K562 (cell line): ENCODE results near the gene GNA15. TPM values are rescaled to one million over a fixed set of nuclear protein-coding genes. Genes with fewer than 3 reads are reported as not detected.

Experiments
- CBX1 ChIP-seq: sonication (generic); IDR thresholded peaks from 2 replicates; pipeline ENCODE4 v1.6.1; 2016; ENCODE audit warnings: antibody characterized with exemption, low read depth, mild to moderate bottlenecking
- MAFG ChIP-seq: fragments of 450-650 bp; conservative IDR thresholded peaks from 2 replicates; pipeline ENCODE4 v1.6.1; 2016; ENCODE audit warnings: missing genetic modification characterization, missing compliant biosample characterization
- MCM5 ChIP-seq: fragments of 450-650 bp; IDR thresholded peaks from 2 replicates; pipeline ENCODE4 v1.6.1; 2016; ENCODE audit warnings: low read depth
- NR2C2 ChIP-seq, 2 experiments: fragments of 200-800 bp in 1 of 2; sonication (Bioruptor generic) in 1 of 2; sonication (generic) in 1 of 2; formaldehyde crosslinking in 1 of 2; IDR thresholded peaks; 2 replicates each; pipeline versions ENCODE4 v1.6.1 to v1.8.0; 2016 to 2022; ENCODE audit warnings: mild to moderate bottlenecking in 1 of 2, missing compliant biosample characterization in 1 of 2, missing genetic modification characterization in 1 of 2, missing genetic modification reagents in 1 of 2
- PHF8 ChIP-seq: fragments of 200-600 bp; sonication (generic); IDR thresholded peaks from 2 replicates; pipeline ENCODE4 v1.6.1; 2012; ENCODE audit warnings: mixed run types, mild to moderate bottlenecking, inconsistent platforms, low read length, moderate library complexity, borderline replicate concordance
- POLR2AphosphoS5 ChIP-seq: IDR thresholded peaks from 2 replicates; pipeline ENCODE4 v1.6.1; 2011; ENCODE audit warnings: mild to moderate bottlenecking, low read depth, low read length, moderate library complexity; ENCODE audit not compliant: control insufficient read depth, insufficient read depth
- PRPF4 ChIP-seq: fragments of 200-400 bp; formaldehyde crosslinking; IDR thresholded peaks from one replicate; pipeline ENCODE4 v1.6.1; 2017; ENCODE audit warnings: low read length, low read depth, mild to moderate bottlenecking; ENCODE audit not compliant: insufficient read depth, poor library complexity, severe bottlenecking
- RUNX1 ChIP-seq: sonication (generic); IDR thresholded peaks from 2 replicates; pipeline ENCODE4 v1.6.1; 2016; ENCODE audit warnings: antibody characterized with exemption, low read depth
- SIX5 ChIP-seq, 2 experiments: IDR thresholded peaks; 2 replicates each; pipeline ENCODE4 v1.6.1; 2011; ENCODE audit warnings: low read length in 2 of 2, borderline replicate concordance in 1 of 2, low read depth in 1 of 2, mild to moderate bottlenecking in 1 of 2, moderate library complexity in 1 of 2; ENCODE audit not compliant: insufficient read depth in 1 of 2
- SLC30A9 ChIP-seq: fragments of 250-450 bp; sonication (Bioruptor Pico); IDR thresholded peaks from 2 replicates; pipeline ENCODE4 v1.8.0; 2022; ENCODE audit warnings: mild to moderate bottlenecking, moderate library complexity
- SMAD3 ChIP-seq: fragments of 450-650 bp; formaldehyde crosslinking; conservative IDR thresholded peaks from 2 replicates; pipeline ENCODE4 v1.4.0; 2020; ENCODE audit warnings: mild to moderate bottlenecking
- SP2 ChIP-seq: IDR thresholded peaks from 2 replicates; pipeline ENCODE4 v1.6.1; 2011; ENCODE audit warnings: mild to moderate bottlenecking, low read depth, low read length, moderate library complexity; ENCODE audit not compliant: poor library complexity, severe bottlenecking; ENCODE audit errors: extremely low read depth
- ZC3H8 ChIP-seq: fragments of 450-650 bp; IDR thresholded peaks from 2 replicates; pipeline ENCODE4 v1.6.1; 2017
- ZNF707 ChIP-seq: fragments of 250-450 bp; sonication (Bioruptor Pico); conservative IDR thresholded peaks from 2 replicates; pipeline ENCODE4 v1.8.0; 2022; ENCODE audit warnings: inconsistent platforms, mild to moderate bottlenecking, moderate library complexity
- polyA plus RNA-seq, 8 experiments: library from polyadenylated mRNA; depleted of rRNA in 4 of 8; stranded (reverse) in 5 of 8; unstranded in 3 of 8; fragments of >200 nt; fragmentation: Nextera tagmentation in 2 of 8; fragmentation: Illumina TruSeq in 1 of 8; extraction: Ambion mirVana in 2 of 8; extraction: Trizol in 1 of 8; gene quantifications; 2 replicates each; pipeline versions ENCODE4 v1.2.1 to v1.2.3, GENCODE V29; 2011 to 2014; ENCODE audit warnings: inconsistent platforms in 1 of 8, missing spikeins in 1 of 8
- total RNA-seq, 7 experiments: library from RNA; depleted of rRNA in 6 of 7; stranded (reverse); fragments of >200 nt in 6 of 7; fragmentation: Illumina TruSeq in 2 of 7; extraction: Trizol in 2 of 7; gene quantifications; 2 replicates each; pipeline versions ENCODE4 v1.2.1 to v1.2.3, GENCODE V29; 2011 to 2021; ENCODE audit warnings: low replicate concordance in 1 of 7
- TF ChIP-seq, protein P1 (sequence below): sonication (generic); formaldehyde crosslinking; IDR thresholded peaks from 2 replicates; pipeline ENCODE4 v1.9.0; 2022; ENCODE audit warnings: mild to moderate bottlenecking, missing genetic modification reagents
- TF ChIP-seq, protein P2 (sequence below): fragments of 250-450 bp; sonication (Bioruptor Pico); IDR thresholded peaks from 2 replicates; pipeline ENCODE4 v1.8.0; 2021; ENCODE audit warnings: moderate library complexity, mild to moderate bottlenecking, inconsistent platforms
- TF ChIP-seq, protein P3 (sequence below): fragments of 450-650 bp; formaldehyde crosslinking; IDR thresholded peaks from 2 replicates; pipeline ENCODE4 v1.4.0; 2022; ENCODE audit warnings: missing genetic modification characterization
- TF ChIP-seq, protein P4 (sequence below), 2 experiments: fragments of 450-650 bp; conservative IDR thresholded peaks; 2 replicates each; pipeline ENCODE4 v1.6.1; 2017; ENCODE audit warnings: mild to moderate bottlenecking in 2 of 2, moderate library complexity in 2 of 2

GNA15 gene
- total and polyA plus RNA-seq, 9 of the 15 experiments (the other 6 are each of a cell fraction or from before 2014, with no cell fraction given) = 0.03 to 0.24 (median 0.11) TPM; not detected in 1

DNA sequence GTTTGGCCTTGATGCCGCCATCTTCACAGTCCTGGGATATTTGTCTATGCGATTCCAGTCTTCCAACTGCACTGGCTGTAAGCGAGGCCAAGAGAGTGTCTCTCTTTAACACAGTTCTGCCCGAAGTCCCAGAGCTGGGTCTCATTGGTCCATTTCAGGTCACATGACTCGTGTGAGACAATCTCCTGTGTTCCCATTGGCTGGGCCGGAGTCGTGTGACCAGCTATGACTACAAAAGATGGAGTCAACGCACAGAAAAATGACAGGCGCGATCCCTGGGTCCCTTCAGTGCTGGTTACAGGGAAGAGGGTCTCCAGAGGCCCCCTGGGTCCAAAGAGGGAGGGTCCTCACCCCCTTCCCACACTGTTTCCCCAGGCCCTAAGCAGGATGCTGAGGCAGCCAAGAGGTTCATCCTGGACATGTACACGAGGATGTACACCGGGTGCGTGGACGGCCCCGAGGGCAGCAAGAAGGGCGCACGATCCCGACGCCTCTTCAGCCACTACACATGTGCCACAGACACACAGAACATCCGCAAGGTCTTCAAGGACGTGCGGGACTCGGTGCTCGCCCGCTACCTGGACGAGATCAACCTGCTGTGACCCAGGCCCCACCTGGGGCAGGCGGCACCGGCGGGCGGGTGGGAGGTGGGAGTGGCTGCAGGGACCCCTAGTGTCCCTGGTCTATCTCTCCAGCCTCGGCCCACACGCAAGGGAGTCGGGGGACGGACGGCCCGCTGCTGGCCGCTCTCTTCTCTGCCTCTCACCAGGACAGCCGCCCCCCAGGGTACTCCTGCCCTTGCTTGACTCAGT is 26.8 kb downstream of the GNA15 start (continued):
- TF ChIP-seq MCM5 (no peak), SP2 (no peak), PHF8 (no peak), MAFG (tag) (no peak), RUNX1 (no peak), CBX1 (peak; percentile 24; the same call in 1 of the 2 replicates), NR2C2 (CRISPR knock-in tag; IDR thresholded peaks at IDR 0.05) (no peak), NR2C2 (tag; IDR thresholded peaks at IDR 0.05) (no peak), SMAD3 (CRISPR knock-in tag) (no peak), POLR2AphosphoS5 (no peak), ZC3H8 (no peak), PRPF4 (no peak), ZNF707 (no peak), SIX5 (IDR thresholded peaks at IDR 0.05; ENCODE audit: borderline replicate concordance in 1 of 2, insufficient read depth in 1 of 2, low read depth in 1 of 2, low read length in 2 of 2) (no peak), SLC30A9 (CRISPR knock-in tag) (no peak)
- TF ChIP-seq, protein P1, sequence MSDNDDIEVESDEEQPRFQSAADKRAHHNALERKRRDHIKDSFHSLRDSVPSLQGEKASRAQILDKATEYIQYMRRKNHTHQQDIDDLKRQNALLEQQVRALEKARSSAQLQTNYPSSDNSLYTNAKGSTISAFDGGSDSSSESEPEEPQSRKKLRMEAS (CRISPR knock-in tag) = peak; percentile 28; the same call in 1 of the 2 replicates
- TF ChIP-seq, protein P2, sequence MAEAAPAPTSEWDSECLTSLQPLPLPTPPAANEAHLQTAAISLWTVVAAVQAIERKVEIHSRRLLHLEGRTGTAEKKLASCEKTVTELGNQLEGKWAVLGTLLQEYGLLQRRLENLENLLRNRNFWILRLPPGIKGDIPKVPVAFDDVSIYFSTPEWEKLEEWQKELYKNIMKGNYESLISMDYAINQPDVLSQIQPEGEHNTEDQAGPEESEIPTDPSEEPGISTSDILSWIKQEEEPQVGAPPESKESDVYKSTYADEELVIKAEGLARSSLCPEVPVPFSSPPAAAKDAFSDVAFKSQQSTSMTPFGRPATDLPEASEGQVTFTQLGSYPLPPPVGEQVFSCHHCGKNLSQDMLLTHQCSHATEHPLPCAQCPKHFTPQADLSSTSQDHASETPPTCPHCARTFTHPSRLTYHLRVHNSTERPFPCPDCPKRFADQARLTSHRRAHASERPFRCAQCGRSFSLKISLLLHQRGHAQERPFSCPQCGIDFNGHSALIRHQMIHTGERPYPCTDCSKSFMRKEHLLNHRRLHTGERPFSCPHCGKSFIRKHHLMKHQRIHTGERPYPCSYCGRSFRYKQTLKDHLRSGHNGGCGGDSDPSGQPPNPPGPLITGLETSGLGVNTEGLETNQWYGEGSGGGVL (CRISPR knock-in tag) = no peak
- TF ChIP-seq, protein P3, sequence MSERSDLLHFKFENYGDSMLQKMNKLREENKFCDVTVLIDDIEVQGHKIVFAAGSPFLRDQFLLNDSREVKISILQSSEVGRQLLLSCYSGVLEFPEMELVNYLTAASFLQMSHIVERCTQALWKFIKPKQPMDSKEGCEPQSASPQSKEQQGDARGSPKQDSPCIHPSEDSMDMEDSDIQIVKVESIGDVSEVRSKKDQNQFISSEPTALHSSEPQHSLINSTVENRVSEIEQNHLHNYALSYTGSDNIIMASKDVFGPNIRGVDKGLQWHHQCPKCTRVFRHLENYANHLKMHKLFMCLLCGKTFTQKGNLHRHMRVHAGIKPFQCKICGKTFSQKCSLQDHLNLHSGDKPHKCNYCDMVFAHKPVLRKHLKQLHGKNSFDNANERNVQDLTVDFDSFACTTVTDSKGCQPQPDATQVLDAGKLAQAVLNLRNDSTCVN (CRISPR knock-in tag) = no peak
- TF ChIP-seq, protein P4, sequence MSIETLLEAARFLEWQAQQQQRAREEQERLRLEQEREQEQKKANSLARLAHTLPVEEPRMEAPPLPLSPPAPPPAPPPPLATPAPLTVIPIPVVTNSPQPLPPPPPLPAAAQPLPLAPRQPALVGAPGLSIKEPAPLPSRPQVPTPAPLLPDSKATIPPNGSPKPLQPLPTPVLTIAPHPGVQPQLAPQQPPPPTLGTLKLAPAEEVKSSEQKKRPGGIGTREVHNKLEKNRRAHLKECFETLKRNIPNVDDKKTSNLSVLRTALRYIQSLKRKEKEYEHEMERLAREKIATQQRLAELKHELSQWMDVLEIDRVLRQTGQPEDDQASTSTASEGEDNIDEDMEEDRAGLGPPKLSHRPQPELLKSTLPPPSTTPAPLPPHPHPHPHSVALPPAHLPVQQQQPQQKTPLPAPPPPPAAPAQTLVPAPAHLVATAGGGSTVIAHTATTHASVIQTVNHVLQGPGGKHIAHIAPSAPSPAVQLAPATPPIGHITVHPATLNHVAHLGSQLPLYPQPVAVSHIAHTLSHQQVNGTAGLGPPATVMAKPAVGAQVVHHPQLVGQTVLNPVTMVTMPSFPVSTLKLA (conservative IDR thresholded peaks at IDR 0.05) = no peak
